Measurements from ENCODE around the gene CLIC6. TPM values are rescaled to one million over a fixed set of nuclear protein-coding genes. Genes with fewer than 3 reads are reported as not detected.
A peak's percentile ranks its signal among the peaks of the same experiment; 100 is the strongest.

Gene CLIC6
- polyA plus RNA-seq, 1 donor (not counting 4 experiments of a cell fraction or from before 2014, with no cell fraction given) = not detected

DNA sequence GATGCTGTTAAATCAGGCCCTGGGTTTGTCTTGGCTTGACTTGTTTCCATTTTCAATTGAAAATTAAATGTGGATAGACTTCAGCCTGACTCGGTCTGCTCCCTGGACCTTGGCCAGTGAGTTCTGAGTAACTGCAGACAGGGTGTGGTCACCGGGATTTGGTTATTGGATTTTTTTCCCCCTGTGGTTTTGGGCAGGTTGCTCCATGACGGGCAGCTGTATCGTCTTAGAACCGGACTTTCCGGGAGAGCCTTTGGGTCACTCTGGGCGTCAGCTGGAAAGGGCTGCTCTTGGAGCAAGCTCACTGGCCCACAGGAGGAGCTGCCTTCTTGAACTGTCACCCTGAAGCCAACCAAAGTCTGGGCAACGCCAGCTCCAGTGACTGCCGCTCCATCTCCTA, 75.0 kb downstream of the CLIC6 start:
- Histone ChIP-seq H3K27ac (ENCODE audit: control insufficient read depth, insufficient read depth, low read length) (no peak overlapping the region), H3K9me3 (ENCODE audit: control insufficient read depth, low read depth, low read length) (no peaks in the 10 kb centered on the region), H3K27me3 (ENCODE audit: control insufficient read depth, extremely low read depth, insufficient read depth, low read length) (no peaks in the 10 kb centered on the region), H3K9ac (ENCODE audit: control insufficient read depth, extremely low read depth, insufficient read depth, low read length) (no peak overlapping the region), H3K79me2 (ENCODE audit: control insufficient read depth, insufficient read depth, low read length) (no peaks in the 10 kb centered on the region), H2AFZ (ENCODE audit: control insufficient read depth, low read length) (no peak overlapping the region), H3K4me3 (ENCODE audit: control insufficient read depth in 2 of 3, extremely low read depth in 1 of 3, insufficient read depth in 2 of 3, low read depth in 1 of 3, low read length in 3 of 3) (no peak overlapping the region), H3K9me1 (ENCODE audit: control insufficient read depth, extremely low read depth, insufficient read depth, low read length) (no peaks in the 10 kb centered on the region), H4K20me1 (ENCODE audit: control insufficient read depth, extremely low read depth, insufficient read depth, low read length) (no peaks in the 10 kb centered on the region), H3K4me1 (ENCODE audit: control insufficient read depth, extremely low read depth, insufficient read depth, low read length) (peaks cover 24% of the 10 kb centered on the region), H3K4me2 (ENCODE audit: control insufficient read depth, extremely low read depth, insufficient read depth, low read depth, low read length) (peak overlapping the region; percentile 29), H3K36me3 (ENCODE audit: control insufficient read depth in 2 of 2, extremely low read depth in 1 of 2, insufficient read depth in 2 of 2, low read length in 2 of 2) (no peaks in the 10 kb centered on the region)
- dilution Hi-C loops (cut with MboI; ENCODE audit: extremely low pct_ligation_motif_present, low sequenced_read_pairs) = no loop called here
- peak; percentile 95 for FAIRE-seq
- peak; percentile 33 for DNase-seq (ENCODE audit: low read depth, low spot score)
- TF ChIP-seq EZH2 (IDR thresholded peaks at IDR 0.05; ENCODE audit: low read length) = no peak
- TF ChIP-seq, protein P1, sequence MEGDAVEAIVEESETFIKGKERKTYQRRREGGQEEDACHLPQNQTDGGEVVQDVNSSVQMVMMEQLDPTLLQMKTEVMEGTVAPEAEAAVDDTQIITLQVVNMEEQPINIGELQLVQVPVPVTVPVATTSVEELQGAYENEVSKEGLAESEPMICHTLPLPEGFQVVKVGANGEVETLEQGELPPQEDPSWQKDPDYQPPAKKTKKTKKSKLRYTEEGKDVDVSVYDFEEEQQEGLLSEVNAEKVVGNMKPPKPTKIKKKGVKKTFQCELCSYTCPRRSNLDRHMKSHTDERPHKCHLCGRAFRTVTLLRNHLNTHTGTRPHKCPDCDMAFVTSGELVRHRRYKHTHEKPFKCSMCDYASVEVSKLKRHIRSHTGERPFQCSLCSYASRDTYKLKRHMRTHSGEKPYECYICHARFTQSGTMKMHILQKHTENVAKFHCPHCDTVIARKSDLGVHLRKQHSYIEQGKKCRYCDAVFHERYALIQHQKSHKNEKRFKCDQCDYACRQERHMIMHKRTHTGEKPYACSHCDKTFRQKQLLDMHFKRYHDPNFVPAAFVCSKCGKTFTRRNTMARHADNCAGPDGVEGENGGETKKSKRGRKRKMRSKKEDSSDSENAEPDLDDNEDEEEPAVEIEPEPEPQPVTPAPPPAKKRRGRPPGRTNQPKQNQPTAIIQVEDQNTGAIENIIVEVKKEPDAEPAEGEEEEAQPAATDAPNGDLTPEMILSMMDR (optimal IDR thresholded peaks at IDR 0.05 in 1 of 3, IDR thresholded peaks at IDR 0.05 in 1 of 3, conservative IDR thresholded peaks at IDR 0.05 in 1 of 3; ENCODE audit: extremely low read depth in 1 of 3, insufficient read depth in 2 of 3, low read length in 3 of 3) = no peak

DNA sequence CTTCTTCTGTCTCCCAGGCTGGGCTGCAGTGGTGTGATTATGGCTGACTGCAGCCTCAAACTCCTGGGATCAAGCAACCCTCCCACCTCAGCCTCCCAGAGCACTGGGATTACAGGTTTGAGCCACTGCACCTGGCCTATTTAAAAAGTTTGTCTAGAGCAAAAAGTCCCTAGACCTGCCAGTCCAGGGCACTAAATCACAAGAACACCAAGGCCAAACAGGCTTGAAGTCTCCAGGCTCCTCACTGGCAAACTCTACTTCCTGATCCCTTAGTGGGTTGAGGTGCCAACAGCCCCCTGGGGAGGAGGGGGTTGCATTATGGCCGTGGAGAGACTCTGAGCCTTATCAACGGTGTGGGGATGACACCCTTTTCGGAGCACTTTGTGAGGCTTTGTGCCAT, 76.0 kb downstream of the CLIC6 start:
- H3K79me2 ChIP-seq (ENCODE audit: control insufficient read depth, insufficient read depth, low read length) = no peaks in the 10 kb centered on the region
- no peak overlapping the region for H3K4me3 ChIP-seq (ENCODE audit: control insufficient read depth in 2 of 3, extremely low read depth in 1 of 3, insufficient read depth in 2 of 3, low read depth in 1 of 3, low read length in 3 of 3)
- H3K27me3 ChIP-seq (ENCODE audit: control insufficient read depth, extremely low read depth, insufficient read depth, low read length) = no peaks in the 10 kb centered on the region
- no peak for DNase-seq (ENCODE audit: low read depth, low spot score)
- no peak overlapping the region for H3K4me2 ChIP-seq (ENCODE audit: control insufficient read depth, extremely low read depth, insufficient read depth, low read depth, low read length)
- dilution Hi-C loops (cut with MboI; ENCODE audit: extremely low pct_ligation_motif_present, low sequenced_read_pairs) = no loop called here
- H3K4me1 ChIP-seq (ENCODE audit: control insufficient read depth, extremely low read depth, insufficient read depth, low read length) = peaks cover 24% of the 10 kb centered on the region
- no peak for FAIRE-seq
- H3K36me3 ChIP-seq (ENCODE audit: control insufficient read depth in 2 of 2, extremely low read depth in 1 of 2, insufficient read depth in 2 of 2, low read length in 2 of 2) = no peaks in the 10 kb centered on the region
- H3K27ac ChIP-seq (ENCODE audit: control insufficient read depth, insufficient read depth, low read length) = no peak overlapping the region
- no peak overlapping the region for H3K9ac ChIP-seq (ENCODE audit: control insufficient read depth, extremely low read depth, insufficient read depth, low read length)
- H3K9me1 ChIP-seq (ENCODE audit: control insufficient read depth, extremely low read depth, insufficient read depth, low read length) = no peaks in the 10 kb centered on the region
- H3K9me3 ChIP-seq (ENCODE audit: control insufficient read depth, low read depth, low read length) = no peaks in the 10 kb centered on the region
- no peak for TF ChIP-seq EZH2 (IDR thresholded peaks at IDR 0.05; ENCODE audit: low read length)
- TF ChIP-seq, protein P1 (optimal IDR thresholded peaks at IDR 0.05 in 1 of 3, IDR thresholded peaks at IDR 0.05 in 1 of 3, conservative IDR thresholded peaks at IDR 0.05 in 1 of 3; ENCODE audit: extremely low read depth in 1 of 3, insufficient read depth in 2 of 3, low read length in 3 of 3) = no peak
- H4K20me1 ChIP-seq (ENCODE audit: control insufficient read depth, extremely low read depth, insufficient read depth, low read length) = no peaks in the 10 kb centered on the region
- H2AFZ ChIP-seq (ENCODE audit: control insufficient read depth, low read length) = no peak overlapping the region

Data from keratinocyte (primary cell).